Heart left ventricle (tissue), 16 donors: Measurements from ENCODE around the gene SEMA3B. TPM values are rescaled to one million over a fixed set of nuclear protein-coding genes. Genes with fewer than 3 reads are reported as not detected.

Experiments
- ATAC-seq, 4 donors: fragments of 200-7000 bp; cut with Tn5 transposase; one replicate each; pipeline ENCODE4 v1.9.1; 2020 to 2022; ENCODE audit warnings: moderate library complexity in 4 of 4, mild to moderate bottlenecking in 3 of 4, moderate number of reproducible peaks in 1 of 4
- DNase-seq, 5 donors: peaks; one replicate each; pipeline ENCODE4 v3.0.0-alpha.2; 2020
- H3K27ac ChIP-seq, 12 donors: fragments of 200-600 bp; sonication (generic) in 4 of 12; one replicate each; pipeline versions ENCODE4 v1.5.0 to v1.8.0; 2016 to 2022; ENCODE audit warnings: mild to moderate bottlenecking in 2 of 12
- H3K27me3 ChIP-seq, 9 donors: fragments of 200-600 bp; sonication (generic) in 2 of 9; one replicate each; pipeline versions ENCODE4 v1.5.1 to v1.8.0; 2016 to 2022; ENCODE audit warnings: mild to moderate bottlenecking in 3 of 9
- H3K36me3 ChIP-seq, 9 donors: fragments of 200-600 bp; sonication (generic) in 2 of 9; one replicate each; pipeline versions ENCODE4 v1.5.0 to v1.8.0; 2018 to 2022; ENCODE audit warnings: mild to moderate bottlenecking in 2 of 9
- H3K4me1 ChIP-seq, 12 donors: fragments of 200-600 bp; sonication (generic) in 4 of 12; one replicate each; pipeline versions ENCODE4 v1.5.0 to v1.8.0; 2016 to 2022; ENCODE audit warnings: mild to moderate bottlenecking in 3 of 12
- H3K4me3 ChIP-seq, 12 donors: fragments of 200-600 bp; sonication (generic) in 4 of 12; one replicate each; pipeline versions ENCODE4 v1.5.0 to v1.8.0; 2017 to 2022; ENCODE audit warnings: mild to moderate bottlenecking in 9 of 12, moderate library complexity in 4 of 12
- H3K9me3 ChIP-seq, 12 donors: fragments of 200-600 bp; sonication (generic) in 4 of 12; one replicate each; pipeline versions ENCODE4 v1.5.0 to v1.8.0; 2016 to 2022; ENCODE audit warnings: mild to moderate bottlenecking in 1 of 12
- POLR2A ChIP-seq, 2 donors: fragments of 450-650 bp; IDR thresholded peaks; one replicate each; pipeline ENCODE4 v1.6.1; 2017; ENCODE audit warnings: antibody characterized with exemption in 2 of 2, mild to moderate bottlenecking in 2 of 2, moderate library complexity in 2 of 2
- WGBS, 4 donors: extraction: QIAGEN DNeasy Blood & Tissue Kit in 2 of 4; methylation state at CpG; one replicate each; pipeline versions ENCODE4 v1.1.5 to v1.1.7; 2013 to 2018; 5-methylcytosine and 5-hydroxymethylcytosine counted together
- intact Hi-C, 10 donors: fragments of 100-400 bp; cut with DNase I; formaldehyde crosslinking; loops; one replicate each; pipeline versions ENCODE4 v1.11.1 to v1.14.2; 2022
- polyA plus RNA-seq, 2 donors: library from polyadenylated mRNA; stranded (reverse); fragments of 200-250 nt; gene quantifications; one replicate each; pipeline ENCODE4 v1.2.3, GENCODE V29; 2013
- total RNA-seq, 9 donors: library from RNA; depleted of rRNA in 2 of 9; stranded (reverse); fragments of >200 nt in 2 of 9; fragmentation: NEBNext Ultra II Directional in 3 of 9; extraction: Animal tissue kit (Norgen Biotek cat#: 25700) in 3 of 9; gene quantifications; one replicate each; pipeline versions ENCODE4 v1.1.0 to v1.2.4, GENCODE V29; 2016 to 2023
- TF ChIP-seq, protein P1 (sequence below), 12 donors: fragments of 200-600 bp; sonication (generic) in 4 of 12; IDR thresholded peaks; one replicate each; pipeline versions ENCODE4 v1.5.0 to v1.8.0; 2018 to 2022; ENCODE audit warnings: antibody characterized with exemption in 12 of 12, mild to moderate bottlenecking in 5 of 12
- donor health status: ischemic (EF 13 %, LVEDD 7.1; RV severe dilation, severe dysfunction).
- donor health status: healthy with polysubstance abuse.
- donor health status: DM: no; HTN: yes; CAD: no.
- donor health status: DM: no; HTN: no; CAD: no.
- donor health status: ischemic (EF 25% LVEDD 6.9; RV normal size, moderate dysfunction).
- donor health status: ischemic (EF 25% LVEDD 5.7; RV mildly dilated, moderate dysfunction).
- donor health status: healthy.
- donor health status: DM: yes; HTN: yes; CAD: no.
- donor health status: ischemic (EF 35%, LVEDD 5.7; RV mildly dilated, moderate dysfunction).
- donor health status: nonischemic (EF 11% LVEDD 7.7; RV severe dilation, severe dysfunction).
- donor health status: DM: yes; HTN: yes; CAD: no.
- donor health status: PGD.
- donor health status: ischemic (EF 29% LVEDD 5.4; RV normal size, mild dysfunction).
- donor health status: nonischemic (EF 23%, LVEDD 6.1; RV moderate dilation, normal function).

SEMA3B gene
- total and polyA plus RNA-seq, 11 donors, result 12.9 to 60.1 (median 19.3) TPM

DNA sequence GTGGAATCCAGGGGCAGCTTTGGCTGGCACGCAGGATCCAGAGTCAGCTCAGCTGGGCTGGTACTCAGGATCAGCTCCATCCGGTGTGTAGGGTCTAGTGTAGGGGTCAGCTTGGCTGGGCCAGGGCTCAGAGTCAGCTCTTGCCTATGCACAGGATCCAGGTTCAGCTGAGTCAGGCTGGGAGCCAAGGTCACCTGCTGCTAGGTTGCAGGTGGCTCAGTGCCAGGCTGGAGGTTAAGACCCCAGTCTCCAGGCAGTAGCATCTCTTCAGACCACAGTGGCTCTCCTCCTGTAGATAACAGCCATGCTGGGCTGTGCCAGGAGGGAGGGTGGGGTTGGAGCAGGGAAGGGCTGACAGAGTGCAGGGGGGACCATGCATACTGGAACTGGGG lies 28.4 kb downstream of the SEMA3B start:
- no peak overlapping the region for H3K4me3 ChIP-seq
- no peaks in the 10 kb centered on the region for H3K9me3 ChIP-seq
- no peaks in the 10 kb centered on the region for H3K27me3 ChIP-seq
- peak overlapping the region in 1 of 12 donors; percentile 75 for H3K27ac ChIP-seq
- H3K4me1 ChIP-seq, result peaks cover 11 to 55% (median 43%) of the 10 kb centered on the region in 12 donors
- peak in 1 of 5 donors; percentile 11 for DNase-seq
- TF ChIP-seq POLR2A (IDR thresholded peaks at IDR 0.05), result no peak
- TF ChIP-seq, protein P1, sequence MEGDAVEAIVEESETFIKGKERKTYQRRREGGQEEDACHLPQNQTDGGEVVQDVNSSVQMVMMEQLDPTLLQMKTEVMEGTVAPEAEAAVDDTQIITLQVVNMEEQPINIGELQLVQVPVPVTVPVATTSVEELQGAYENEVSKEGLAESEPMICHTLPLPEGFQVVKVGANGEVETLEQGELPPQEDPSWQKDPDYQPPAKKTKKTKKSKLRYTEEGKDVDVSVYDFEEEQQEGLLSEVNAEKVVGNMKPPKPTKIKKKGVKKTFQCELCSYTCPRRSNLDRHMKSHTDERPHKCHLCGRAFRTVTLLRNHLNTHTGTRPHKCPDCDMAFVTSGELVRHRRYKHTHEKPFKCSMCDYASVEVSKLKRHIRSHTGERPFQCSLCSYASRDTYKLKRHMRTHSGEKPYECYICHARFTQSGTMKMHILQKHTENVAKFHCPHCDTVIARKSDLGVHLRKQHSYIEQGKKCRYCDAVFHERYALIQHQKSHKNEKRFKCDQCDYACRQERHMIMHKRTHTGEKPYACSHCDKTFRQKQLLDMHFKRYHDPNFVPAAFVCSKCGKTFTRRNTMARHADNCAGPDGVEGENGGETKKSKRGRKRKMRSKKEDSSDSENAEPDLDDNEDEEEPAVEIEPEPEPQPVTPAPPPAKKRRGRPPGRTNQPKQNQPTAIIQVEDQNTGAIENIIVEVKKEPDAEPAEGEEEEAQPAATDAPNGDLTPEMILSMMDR (IDR thresholded peaks at IDR 0.05), result no peak
- intact Hi-C loops, result loop anchor here in 1 of 10 donors (10.0 kb wide), 1 partner anchor 363 kb away; no protein-coding TSS in a partner anchor
- H3K36me3 ChIP-seq, result peaks cover 0 to 15% (median 0%) of the 10 kb centered on the region in 9 donors
- ATAC-seq, result no peak
- WGBS, 4 donors, result 81 to 95% (median 86%) methylated on average over 2 of the region's 2 CpGs

DNA sequence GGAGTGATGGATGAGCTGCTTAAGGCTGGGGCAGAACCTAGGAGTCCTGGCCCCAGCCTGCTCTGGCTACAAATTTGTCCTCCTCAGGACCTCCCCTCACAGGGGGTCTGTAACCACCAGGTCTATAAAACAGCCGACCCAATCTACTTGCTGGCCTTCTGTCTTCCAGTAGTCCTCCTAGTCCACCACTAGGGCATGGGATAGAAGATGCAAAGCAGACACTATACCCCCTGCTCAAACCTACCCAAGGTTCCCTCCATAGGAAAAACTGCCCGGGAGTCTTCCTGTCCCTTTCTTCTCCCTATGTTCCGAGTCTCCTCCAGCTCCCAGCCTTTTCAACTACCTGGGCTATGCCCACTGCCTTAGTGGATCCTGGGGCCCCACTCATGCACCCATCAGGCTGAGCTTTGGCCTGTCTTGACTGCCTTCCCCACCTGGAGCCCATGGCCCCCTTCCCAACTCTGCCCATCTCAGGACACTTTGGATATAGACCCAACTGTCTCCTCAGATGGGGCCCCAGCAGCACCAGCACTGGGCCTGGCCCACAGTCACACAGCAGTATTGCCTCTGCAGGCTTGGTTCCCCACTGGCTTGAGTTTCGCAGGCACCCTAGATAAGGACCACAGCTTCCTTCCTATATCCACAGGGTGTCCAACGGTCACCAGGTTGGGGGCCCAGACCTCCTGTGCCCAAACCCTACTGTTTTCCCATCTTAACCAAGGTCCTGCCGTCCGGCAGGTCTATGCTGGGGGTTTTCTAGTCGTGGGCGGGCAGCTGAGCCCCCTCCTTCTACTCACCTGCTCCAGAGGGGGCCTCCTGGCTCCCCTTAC lies 29.2 kb downstream of the SEMA3B start:
- DNase-seq (peak in 1 of 5 donors; percentile 10), ATAC-seq (no peak)
- H3K4me1 ChIP-seq, result peaks cover 11 to 56% (median 42%) of the 10 kb centered on the region in 12 donors
- no peaks in the 10 kb centered on the region for H3K9me3 ChIP-seq
- intact Hi-C loops, result loop anchor here in 1 of 10 donors (10.0 kb wide), 1 partner anchor 363 kb away; no protein-coding TSS in a partner anchor
- no peak for TF ChIP-seq POLR2A (IDR thresholded peaks at IDR 0.05)
- TF ChIP-seq, protein P1 (IDR thresholded peaks at IDR 0.05), result peak in 1 of 12 donors; percentile 5
- H3K27ac ChIP-seq, result peak overlapping the region; percentile 75 to 97 (median 92)
- WGBS, 4 donors, result 48 to 61% (median 56%) methylated on average over 9 of the region's 9 CpGs
- H3K4me3 ChIP-seq, result peak overlapping the region; percentile 16 to 81 (median 67)
- peaks cover 0 to 15% (median 0%) of the 10 kb centered on the region in 9 donors for H3K36me3 ChIP-seq
- no peaks in the 10 kb centered on the region for H3K27me3 ChIP-seq

DNA sequence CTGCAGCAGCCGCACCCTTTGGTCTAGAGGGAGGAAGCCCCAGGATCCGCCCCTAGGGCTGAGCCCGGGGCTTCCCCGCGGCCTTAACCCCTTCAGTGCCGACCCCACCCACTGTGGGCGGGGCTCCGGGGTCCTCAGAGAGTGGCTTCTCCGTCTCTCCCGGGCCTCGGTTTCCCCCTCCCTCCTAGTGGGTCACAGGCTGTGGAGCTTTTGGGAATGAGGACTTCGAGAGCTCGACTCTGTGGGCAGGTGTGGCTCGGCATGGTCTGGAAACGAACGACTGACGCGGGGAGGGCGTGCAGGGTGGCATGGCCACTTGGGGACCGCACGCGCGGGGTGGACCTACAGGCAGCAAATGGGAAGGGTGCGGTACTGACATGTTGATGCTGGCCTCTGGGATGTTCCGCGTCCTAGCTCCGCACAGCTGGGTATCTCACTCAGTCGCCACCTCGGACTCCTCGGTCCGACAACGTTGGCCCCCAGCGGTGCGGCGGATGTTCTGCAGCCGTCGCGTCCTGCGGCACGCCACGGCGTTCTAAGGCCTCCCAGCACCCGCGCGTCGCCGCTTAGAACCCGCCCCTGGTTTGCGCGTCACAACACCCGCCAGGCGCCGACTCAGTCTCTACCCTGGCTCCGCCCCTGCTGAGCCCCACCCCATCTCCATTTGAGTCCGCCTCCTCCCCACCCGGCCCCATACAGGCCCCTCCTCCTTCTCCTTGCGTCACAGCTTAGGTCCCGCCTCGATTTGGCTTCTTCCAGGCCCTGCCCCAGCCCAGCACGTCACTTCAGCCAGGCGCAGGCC lies 30.1 kb downstream of the SEMA3B start, which contains the start of the genes HYAL3 and NAA80:
TSS of gene HYAL3 (minus strand) at position 570 of the 802 bp plus-strand sequence. CDS start 3,803 bp downstream, outside the sequence.
TSS of gene NAA80 (minus strand) at position 570 of the 802 bp plus-strand sequence. CDS start 1,942 bp downstream, outside the sequence.
- intact Hi-C loops, result loop anchor here in 1 of 10 donors (10.0 kb wide), 1 partner anchor 364 kb away; no protein-coding TSS in a partner anchor
- TF ChIP-seq, protein P1 (IDR thresholded peaks at IDR 0.05), result peak in 8 of 12 donors; percentile 17 to 48 (median 39)
- peak; percentile 88 to 98 for TF ChIP-seq POLR2A (IDR thresholded peaks at IDR 0.05)
- peak within 1 kb of the TSS; percentile 75 to 97 (median 94) for H3K27ac ChIP-seq
- H3K9me3 ChIP-seq, result no peaks in the 10 kb centered on the region
- peaks cover 0 to 15% (median 0%) of the 10 kb centered on the region in 9 donors for H3K36me3 ChIP-seq
- DNase-seq, result peak; percentile 99
- WGBS, 4 donors, result 0 to 1% (median 0%) methylated on average over 27 to 61 of the region's 61 CpGs
- peak within 1 kb of the TSS; percentile 16 to 81 (median 67) for H3K4me3 ChIP-seq
- no peaks in the 10 kb centered on the region for H3K27me3 ChIP-seq
- ATAC-seq, result peak; percentile 87 to 91 (median 88)
- peaks cover 11 to 58% (median 43%) of the 10 kb centered on the region in 12 donors for H3K4me1 ChIP-seq
